Subcutaneous adipose tissue (tissue), 4 donors: ENCODE data around the gene CSK. TPM values are rescaled to one million over a fixed set of nuclear protein-coding genes. Genes with fewer than 3 reads are reported as not detected.

Experiments used
- total RNA-seq, 4 donors: library from RNA; depleted of rRNA; stranded (reverse); fragments of >200 nt; gene quantifications; one replicate each; pipeline ENCODE4 v1.1.0, GENCODE V29; 2016
- TF ChIP-seq, protein P1 (sequence below): fragments of 450-650 bp; IDR thresholded peaks from one replicate; pipeline ENCODE4 v1.5.1; 2016; ENCODE audit warnings: low read depth, mild to moderate bottlenecking, control low read depth, antibody characterized with exemption, moderate library complexity

The CSK gene
- total RNA-seq, 4 donors from 2014 or later: 17.1 to 25.2 (median 21.9) TPM

DNA sequence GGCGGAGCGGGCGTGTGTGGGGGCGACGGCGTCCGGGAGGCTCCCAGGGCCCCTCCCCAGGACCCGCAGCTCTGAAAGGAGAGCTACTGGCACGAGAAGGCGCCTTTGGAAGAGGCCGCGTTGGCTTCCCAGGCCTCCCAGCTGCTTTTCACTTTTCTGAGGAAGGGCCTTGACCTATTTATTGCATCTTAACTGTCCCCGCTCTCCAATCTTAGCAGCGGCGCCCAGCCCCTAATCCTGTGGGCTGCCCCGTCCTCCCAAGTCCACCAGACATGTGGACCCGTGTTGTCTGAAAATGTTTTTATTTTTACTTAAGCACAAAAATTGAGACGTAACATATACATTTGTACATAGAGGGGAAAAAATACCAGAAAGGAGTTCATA is 61.6 kb downstream of the CSK start:
- TF ChIP-seq, protein P1, sequence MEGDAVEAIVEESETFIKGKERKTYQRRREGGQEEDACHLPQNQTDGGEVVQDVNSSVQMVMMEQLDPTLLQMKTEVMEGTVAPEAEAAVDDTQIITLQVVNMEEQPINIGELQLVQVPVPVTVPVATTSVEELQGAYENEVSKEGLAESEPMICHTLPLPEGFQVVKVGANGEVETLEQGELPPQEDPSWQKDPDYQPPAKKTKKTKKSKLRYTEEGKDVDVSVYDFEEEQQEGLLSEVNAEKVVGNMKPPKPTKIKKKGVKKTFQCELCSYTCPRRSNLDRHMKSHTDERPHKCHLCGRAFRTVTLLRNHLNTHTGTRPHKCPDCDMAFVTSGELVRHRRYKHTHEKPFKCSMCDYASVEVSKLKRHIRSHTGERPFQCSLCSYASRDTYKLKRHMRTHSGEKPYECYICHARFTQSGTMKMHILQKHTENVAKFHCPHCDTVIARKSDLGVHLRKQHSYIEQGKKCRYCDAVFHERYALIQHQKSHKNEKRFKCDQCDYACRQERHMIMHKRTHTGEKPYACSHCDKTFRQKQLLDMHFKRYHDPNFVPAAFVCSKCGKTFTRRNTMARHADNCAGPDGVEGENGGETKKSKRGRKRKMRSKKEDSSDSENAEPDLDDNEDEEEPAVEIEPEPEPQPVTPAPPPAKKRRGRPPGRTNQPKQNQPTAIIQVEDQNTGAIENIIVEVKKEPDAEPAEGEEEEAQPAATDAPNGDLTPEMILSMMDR: no peak

DNA sequence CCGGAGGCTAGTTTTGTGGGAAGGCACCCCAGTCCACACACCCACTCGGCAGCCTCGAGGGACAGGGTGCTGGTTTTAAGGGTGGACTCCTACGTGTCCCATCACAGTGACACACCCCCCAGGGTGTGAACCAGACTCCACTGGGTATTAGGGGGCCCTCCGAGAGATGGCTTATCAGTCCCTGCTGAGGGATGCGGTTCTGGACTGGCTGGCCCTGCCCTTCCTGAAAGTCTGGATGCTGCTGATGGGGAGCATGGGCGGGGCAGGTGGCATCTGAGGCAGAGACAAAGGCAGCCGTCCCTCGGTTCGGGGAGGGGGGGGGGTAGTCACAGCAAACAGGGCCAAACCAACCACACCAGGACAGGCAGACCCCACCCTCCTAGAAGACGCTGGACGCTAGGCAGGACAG is 62.0 kb downstream of the CSK start:
- TF ChIP-seq, protein P1: no peak

DNA sequence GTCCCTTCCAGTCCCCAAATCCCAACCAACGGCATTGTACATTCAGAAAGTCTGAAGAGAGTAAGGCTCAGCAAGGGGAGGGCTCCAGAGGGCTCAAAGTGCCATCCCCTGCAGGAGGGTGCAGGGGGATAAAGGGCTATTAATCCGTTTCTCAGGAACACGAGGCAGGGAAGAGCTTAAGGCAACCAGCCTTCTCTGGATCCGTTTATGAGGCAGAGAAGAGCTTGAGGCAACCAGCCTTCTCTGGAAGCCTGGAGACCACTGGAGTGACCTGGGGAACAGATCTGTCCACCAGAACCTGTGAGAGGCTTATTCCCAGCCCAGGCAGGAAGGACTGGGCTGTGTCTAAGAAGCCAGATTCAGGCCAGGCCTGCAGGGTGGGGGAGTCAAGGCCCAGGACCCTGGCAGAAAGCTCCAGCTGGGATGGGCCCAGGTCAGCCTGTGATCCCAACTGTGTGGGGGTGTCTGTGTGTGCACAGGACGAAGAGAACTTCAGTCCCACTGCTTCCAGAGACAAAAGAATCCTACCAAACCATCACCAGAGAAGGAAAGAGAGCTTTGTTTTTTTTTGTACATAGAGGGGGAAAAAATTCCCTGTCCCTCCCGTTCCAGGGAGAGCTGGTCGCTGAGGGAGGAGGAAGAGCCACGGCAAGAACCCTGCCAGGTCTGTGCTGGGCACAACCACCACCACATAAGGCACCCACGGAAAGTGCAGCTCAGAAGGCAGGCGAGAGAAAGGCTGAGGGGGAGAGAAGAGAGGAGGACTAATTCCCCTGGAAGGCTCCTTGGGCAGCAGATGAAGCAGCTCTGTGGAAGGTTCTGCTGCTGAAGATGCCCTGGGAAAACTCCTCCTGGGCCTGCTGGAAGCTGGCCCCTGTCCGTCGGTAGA is 62.7 kb downstream of the CSK start:
- TF ChIP-seq, protein P1: no peak

DNA sequence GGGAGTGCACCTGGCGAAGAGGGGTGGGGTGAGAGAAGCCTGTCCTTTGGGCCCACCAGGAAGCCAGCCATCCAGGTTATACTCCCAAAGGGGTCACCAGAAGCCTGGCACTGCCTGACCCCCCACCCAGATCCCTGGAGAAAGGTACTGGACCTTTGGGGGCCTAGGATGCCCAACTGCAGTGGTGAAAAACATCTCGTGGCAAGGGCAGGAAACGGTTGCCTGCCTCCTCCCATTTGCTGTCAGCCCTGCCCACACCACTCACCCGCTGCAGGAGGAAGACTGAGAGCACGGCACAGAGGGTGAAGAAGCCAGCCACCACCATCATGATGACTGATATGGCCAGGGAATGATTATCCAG is 63.3 kb downstream of the CSK start:
- TF ChIP-seq, protein P1: no peak

DNA sequence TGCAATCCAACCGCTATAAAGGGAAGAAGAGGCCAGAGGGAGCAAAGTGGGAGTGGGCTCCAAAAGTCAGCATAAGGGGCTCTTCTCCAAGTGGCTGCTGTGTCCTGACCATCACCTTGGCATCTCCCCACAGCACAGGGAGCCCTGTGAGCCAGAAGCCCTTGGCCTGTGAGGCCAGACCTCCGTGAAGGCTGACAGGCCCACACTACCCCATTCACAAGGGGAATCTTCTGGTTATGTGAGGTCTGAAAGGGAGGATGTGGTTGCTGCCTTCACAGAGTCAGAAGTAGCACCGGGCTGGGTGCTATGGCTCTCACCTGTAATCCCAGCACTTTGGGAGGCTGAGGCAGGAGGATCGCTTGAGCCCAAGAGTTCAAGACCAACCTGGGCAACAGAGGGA is 63.7 kb downstream of the CSK start:
- TF ChIP-seq, protein P1: no peak

DNA sequence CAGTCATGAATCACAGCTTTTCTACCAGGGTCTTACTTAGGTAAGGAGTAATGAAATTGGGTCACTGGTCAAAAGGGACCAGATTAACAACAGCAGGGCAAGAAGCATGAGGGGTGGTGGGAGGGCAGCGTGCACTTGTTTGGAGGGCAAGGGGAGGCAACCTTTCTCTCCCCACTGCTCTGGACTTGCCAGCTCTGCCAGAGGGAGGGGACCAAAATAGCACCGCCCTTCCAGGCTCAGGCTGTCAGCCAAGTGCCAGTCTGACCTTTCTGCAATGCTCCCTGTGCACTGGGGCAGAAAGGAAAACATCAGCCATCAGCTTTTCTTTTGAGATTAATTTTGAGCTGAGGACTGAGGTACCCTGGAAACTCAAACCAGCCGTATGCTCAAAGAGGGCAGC is 65.6 kb downstream of the CSK start:
- TF ChIP-seq, protein P1: no peak

DNA sequence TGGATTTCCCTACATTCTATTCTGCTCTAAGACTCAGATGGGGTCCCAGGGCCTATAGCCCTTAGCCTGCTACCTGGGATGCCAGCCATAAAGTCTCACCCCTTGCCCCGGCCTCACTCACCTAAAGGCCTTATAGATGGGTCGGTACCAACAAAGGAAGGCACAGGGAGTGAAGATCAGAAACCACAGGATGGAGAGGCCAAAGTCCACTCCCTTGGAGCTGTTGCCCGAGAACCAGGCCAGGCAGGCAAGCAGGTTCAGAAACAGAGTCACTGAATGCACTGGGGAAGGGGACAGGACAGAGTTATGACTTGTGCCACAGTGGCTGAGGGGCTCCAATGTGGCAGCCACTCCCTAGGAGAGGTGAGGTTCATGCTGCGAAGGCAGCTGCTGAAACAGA is 68.5 kb downstream of the CSK start:
- TF ChIP-seq, protein P1: no peak
